ENCODE measurements around the gene ZC3H7A. TPM values are rescaled to one million over a fixed set of nuclear protein-coding genes. Genes with fewer than 3 reads are reported as not detected.

The ZC3H7A gene
- total RNA-seq, 1 experiment from 2014 or later: 43.1 TPM

DNA sequence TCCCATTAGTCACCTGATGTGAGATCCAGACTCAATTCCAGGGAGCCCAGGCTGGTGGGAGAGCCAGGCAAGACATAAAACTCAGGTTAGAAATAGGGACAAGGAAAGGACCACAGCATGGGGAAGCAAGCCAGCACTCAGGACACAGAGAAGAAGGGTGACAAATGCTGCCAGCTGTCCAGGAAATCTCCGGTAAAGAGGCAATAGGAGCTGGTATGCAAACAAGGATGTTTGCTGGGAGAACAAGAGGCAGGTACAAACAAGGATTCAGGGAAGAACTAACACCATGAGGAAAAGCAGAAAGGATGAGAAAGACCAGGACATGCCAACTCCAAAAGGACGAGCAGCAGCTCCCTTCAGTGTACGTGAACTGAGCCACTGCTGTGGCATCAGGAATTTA is 44.2 kb downstream of the ZC3H7A start:
- H3K27me3 Mint-ChIP-seq (ENCODE audit: low read depth): no peaks in the 10 kb centered on the region
- Histone ChIP-seq H2BK20ac (ENCODE audit: low read depth, low read length, poor library complexity, severe bottlenecking) (no peak overlapping the region), H3K27me3 (ENCODE audit: insufficient read depth, low read length) (no peaks in the 10 kb centered on the region), H3K56ac (ENCODE audit: insufficient read length, low read depth, low read length) (no peak overlapping the region), H3K18ac (ENCODE audit: insufficient read length, low read depth, low read length) (no peak overlapping the region), H3K9ac (ENCODE audit: extremely low read depth, insufficient read length, low read length) (no peak overlapping the region), H3K23me2 (ENCODE audit: insufficient read length, low read depth, low read length, poor library complexity, severe bottlenecking) (no peaks in the 10 kb centered on the region), H3K14ac (ENCODE audit: insufficient read depth, low read length) (no peak overlapping the region), H3K4ac (ENCODE audit: low read depth, low read length) (no peak overlapping the region), H2BK120ac (ENCODE audit: low read depth, low read length, poor library complexity, severe bottlenecking) (no peak overlapping the region), H2BK5ac (ENCODE audit: insufficient read length, low read length) (no peak overlapping the region), H2AFZ (ENCODE audit: low read length) (no peak overlapping the region), H3K79me2 (ENCODE audit: insufficient read depth, low read length) (no peaks in the 10 kb centered on the region), H4K5ac (ENCODE audit: insufficient read length, low read depth, low read length) (no peak overlapping the region), H3K27ac (ENCODE audit: insufficient read length, low read depth, low read length) (no peak overlapping the region), H3K9me3 (ENCODE audit: control insufficient read depth, low read depth, low read length) (no peaks in the 10 kb centered on the region), H2BK12ac (ENCODE audit: insufficient read length, low read depth, low read length) (no peak overlapping the region), H4K8ac (replicated peaks; ENCODE audit: insufficient read length, low read depth, low read length) (no peak overlapping the region), H3K79me1 (ENCODE audit: insufficient read depth, low read depth, low read length, poor library complexity, severe bottlenecking) (no peaks in the 10 kb centered on the region), H3K23ac (ENCODE audit: insufficient read length, low read depth, low read length) (no peak overlapping the region), H2AK5ac (ENCODE audit: insufficient read length, low read length) (no peak overlapping the region), H3K4me1 (ENCODE audit: insufficient read depth, low read length) (no peaks in the 10 kb centered on the region), H3K4me2 (ENCODE audit: insufficient read depth, insufficient read length, low read length) (no peak overlapping the region), H3T11ph (ENCODE audit: low read length) (no peak overlapping the region), H4K91ac (ENCODE audit: insufficient read length, low read depth, low read length) (no peak overlapping the region), H2BK15ac (ENCODE audit: low read depth, low read length) (no peak overlapping the region), H4K20me1 (ENCODE audit: control insufficient read depth, insufficient read depth, insufficient read length) (no peaks in the 10 kb centered on the region)
- no peak for DNase-seq
- H3K27ac Mint-ChIP-seq: peak overlapping the region in 1 of 3 experiments; percentile 4; a peak in 1 of 7 replicates
- H3K9me3 Mint-ChIP-seq: no peaks in the 10 kb centered on the region
- TF ChIP-seq, protein P1, sequence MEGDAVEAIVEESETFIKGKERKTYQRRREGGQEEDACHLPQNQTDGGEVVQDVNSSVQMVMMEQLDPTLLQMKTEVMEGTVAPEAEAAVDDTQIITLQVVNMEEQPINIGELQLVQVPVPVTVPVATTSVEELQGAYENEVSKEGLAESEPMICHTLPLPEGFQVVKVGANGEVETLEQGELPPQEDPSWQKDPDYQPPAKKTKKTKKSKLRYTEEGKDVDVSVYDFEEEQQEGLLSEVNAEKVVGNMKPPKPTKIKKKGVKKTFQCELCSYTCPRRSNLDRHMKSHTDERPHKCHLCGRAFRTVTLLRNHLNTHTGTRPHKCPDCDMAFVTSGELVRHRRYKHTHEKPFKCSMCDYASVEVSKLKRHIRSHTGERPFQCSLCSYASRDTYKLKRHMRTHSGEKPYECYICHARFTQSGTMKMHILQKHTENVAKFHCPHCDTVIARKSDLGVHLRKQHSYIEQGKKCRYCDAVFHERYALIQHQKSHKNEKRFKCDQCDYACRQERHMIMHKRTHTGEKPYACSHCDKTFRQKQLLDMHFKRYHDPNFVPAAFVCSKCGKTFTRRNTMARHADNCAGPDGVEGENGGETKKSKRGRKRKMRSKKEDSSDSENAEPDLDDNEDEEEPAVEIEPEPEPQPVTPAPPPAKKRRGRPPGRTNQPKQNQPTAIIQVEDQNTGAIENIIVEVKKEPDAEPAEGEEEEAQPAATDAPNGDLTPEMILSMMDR (conservative IDR thresholded peaks at IDR 0.05): no peak
- H3K4me1 Mint-ChIP-seq: peaks cover 0 to 3% of the 10 kb centered on the region in 2 experiments; a peak in 2 of 4 replicates
- H3K4me3 Mint-ChIP-seq: no peak overlapping the region
- WGBS (ENCODE audit: extremely low coverage, insufficient read length, low lambda C conversion rate): no CpG with 5 or more reads among the region's 3 CpGs
- H3K36me3 Mint-ChIP-seq (ENCODE audit: insufficient read depth in 1 of 3, low read depth in 3 of 3): peaks cover 24 to 69% (median 63%) of the 10 kb centered on the region in 3 experiments; a peak in 6 of 7 replicates
